Hepatocyte (in vitro differentiated cells): ENCODE measurements around the gene CREG1.

ENCODE experiments used
- EZH2 ChIP-seq: fragments of 200-600 bp; sonication (generic); IDR thresholded peaks from 2 replicates; pipeline ENCODE4 v1.6.1; 2016; ENCODE audit warnings: antibody characterized with exemption, mild to moderate bottlenecking, borderline replicate concordance
- EZH2phosphoT487 ChIP-seq: fragments of 200-600 bp; sonication (generic); IDR thresholded peaks from one replicate; pipeline ENCODE4 v1.6.1; 2018; ENCODE audit warnings: antibody characterized with exemption, mild to moderate bottlenecking, low read depth, moderate library complexity; ENCODE audit not compliant: unreplicated experiment, severe bottlenecking
- TF ChIP-seq, protein P1 (sequence below): fragments of 200-600 bp; sonication (generic); IDR thresholded peaks from 2 replicates; pipeline ENCODE4 v1.5.1; 2016; ENCODE audit warnings: antibody characterized with exemption, mild to moderate bottlenecking; ENCODE audit not compliant: poor library complexity

DNA sequence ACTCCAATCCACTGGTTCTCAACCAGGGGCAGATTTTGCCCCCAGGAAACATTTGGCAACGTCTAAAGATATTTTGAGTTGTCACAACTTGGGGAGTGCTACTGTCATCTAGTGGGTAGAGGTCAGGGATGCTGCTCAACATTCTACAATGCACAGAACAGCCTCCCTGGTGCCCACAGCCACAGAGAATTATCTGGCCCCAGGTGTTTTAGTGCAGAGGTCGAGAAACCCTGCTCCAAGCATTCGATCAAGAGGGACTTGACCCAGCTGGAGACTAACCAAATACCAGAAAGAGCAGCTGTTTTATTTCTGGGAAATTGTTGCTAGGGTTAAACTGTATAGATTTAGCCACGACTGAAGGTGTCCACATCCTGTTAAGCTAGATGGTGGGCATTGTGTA is 54.5 kb downstream of the CREG1 start:
- TF ChIP-seq, protein P1, sequence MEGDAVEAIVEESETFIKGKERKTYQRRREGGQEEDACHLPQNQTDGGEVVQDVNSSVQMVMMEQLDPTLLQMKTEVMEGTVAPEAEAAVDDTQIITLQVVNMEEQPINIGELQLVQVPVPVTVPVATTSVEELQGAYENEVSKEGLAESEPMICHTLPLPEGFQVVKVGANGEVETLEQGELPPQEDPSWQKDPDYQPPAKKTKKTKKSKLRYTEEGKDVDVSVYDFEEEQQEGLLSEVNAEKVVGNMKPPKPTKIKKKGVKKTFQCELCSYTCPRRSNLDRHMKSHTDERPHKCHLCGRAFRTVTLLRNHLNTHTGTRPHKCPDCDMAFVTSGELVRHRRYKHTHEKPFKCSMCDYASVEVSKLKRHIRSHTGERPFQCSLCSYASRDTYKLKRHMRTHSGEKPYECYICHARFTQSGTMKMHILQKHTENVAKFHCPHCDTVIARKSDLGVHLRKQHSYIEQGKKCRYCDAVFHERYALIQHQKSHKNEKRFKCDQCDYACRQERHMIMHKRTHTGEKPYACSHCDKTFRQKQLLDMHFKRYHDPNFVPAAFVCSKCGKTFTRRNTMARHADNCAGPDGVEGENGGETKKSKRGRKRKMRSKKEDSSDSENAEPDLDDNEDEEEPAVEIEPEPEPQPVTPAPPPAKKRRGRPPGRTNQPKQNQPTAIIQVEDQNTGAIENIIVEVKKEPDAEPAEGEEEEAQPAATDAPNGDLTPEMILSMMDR: no peak
- no peak for TF ChIP-seq EZH2phosphoT487
- no peak for TF ChIP-seq EZH2
